Nephron (organoid): Measurements from ENCODE around the gene VSIG10L2.

Experiments
- H3K27ac Mint-ChIP-seq, 3 experiments: 2 replicates each; pipeline ENCODE4 v1.8.0; 2020; ENCODE audit warnings: mixed read lengths in 3 of 3, mild to moderate bottlenecking in 2 of 3, moderate library complexity in 1 of 3
- H3K27me3 Mint-ChIP-seq: 2 replicates; pipeline ENCODE4 v1.8.0; 2021; ENCODE audit warnings: low read depth, mild to moderate bottlenecking, moderate library complexity, mixed read lengths
- H3K36me3 Mint-ChIP-seq: 2 replicates; pipeline ENCODE4 v1.8.0; 2020; ENCODE audit warnings: low read depth, mixed read lengths
- H3K4me1 Mint-ChIP-seq: 2 replicates; pipeline ENCODE4 v1.8.0; 2020; ENCODE audit warnings: mixed read lengths
- H3K4me3 Mint-ChIP-seq, 3 experiments: 2 replicates each; pipeline ENCODE4 v1.8.0; 2020; ENCODE audit warnings: mild to moderate bottlenecking in 3 of 3, mixed read lengths in 3 of 3, moderate library complexity in 2 of 3
- H3K9me3 Mint-ChIP-seq: 2 replicates; pipeline ENCODE4 v1.8.0; 2020; ENCODE audit warnings: mixed read lengths
- TF ChIP-seq, protein P1 (sequence below), 3 experiments: fragments of 200-600 bp; sonication (generic); IDR thresholded peaks; one replicate each; pipeline ENCODE4 v1.5.0; 2021; ENCODE audit warnings: antibody characterized with exemption in 3 of 3; ENCODE audit not compliant: unreplicated experiment in 3 of 3

Gene VSIG10L2

DNA sequence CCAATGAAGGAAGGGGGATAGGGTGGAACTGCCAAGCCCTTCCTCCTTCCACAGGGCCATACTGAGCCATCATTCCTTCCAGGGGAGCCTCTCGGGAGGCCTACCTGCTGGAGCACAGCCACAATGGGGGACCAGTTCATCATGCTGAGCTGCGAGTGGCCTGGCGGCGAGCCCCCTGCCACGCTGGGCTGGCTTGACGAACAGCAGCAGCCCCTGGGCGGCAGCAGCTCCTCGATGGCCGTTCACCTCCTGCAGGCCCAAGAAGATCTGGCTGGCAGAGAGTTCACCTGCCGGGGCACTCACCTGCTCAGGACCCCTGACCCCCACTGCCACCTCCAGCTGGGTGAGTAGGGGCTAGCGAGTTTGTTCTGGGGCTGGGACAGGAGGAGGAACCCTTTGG lies 5.9 kb downstream of the VSIG10L2 start:
- peaks cover 43% of the 10 kb centered on the region for H3K4me1 Mint-ChIP-seq
- no peaks in the 10 kb centered on the region for H3K9me3 Mint-ChIP-seq
- H3K36me3 Mint-ChIP-seq: peaks cover 14% of the 10 kb centered on the region
- no peaks in the 10 kb centered on the region for H3K27me3 Mint-ChIP-seq
- TF ChIP-seq, protein P1, sequence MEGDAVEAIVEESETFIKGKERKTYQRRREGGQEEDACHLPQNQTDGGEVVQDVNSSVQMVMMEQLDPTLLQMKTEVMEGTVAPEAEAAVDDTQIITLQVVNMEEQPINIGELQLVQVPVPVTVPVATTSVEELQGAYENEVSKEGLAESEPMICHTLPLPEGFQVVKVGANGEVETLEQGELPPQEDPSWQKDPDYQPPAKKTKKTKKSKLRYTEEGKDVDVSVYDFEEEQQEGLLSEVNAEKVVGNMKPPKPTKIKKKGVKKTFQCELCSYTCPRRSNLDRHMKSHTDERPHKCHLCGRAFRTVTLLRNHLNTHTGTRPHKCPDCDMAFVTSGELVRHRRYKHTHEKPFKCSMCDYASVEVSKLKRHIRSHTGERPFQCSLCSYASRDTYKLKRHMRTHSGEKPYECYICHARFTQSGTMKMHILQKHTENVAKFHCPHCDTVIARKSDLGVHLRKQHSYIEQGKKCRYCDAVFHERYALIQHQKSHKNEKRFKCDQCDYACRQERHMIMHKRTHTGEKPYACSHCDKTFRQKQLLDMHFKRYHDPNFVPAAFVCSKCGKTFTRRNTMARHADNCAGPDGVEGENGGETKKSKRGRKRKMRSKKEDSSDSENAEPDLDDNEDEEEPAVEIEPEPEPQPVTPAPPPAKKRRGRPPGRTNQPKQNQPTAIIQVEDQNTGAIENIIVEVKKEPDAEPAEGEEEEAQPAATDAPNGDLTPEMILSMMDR (IDR thresholded peaks at IDR 0.05; ENCODE audit: unreplicated experiment in 3 of 3): no peak
- peak overlapping the region in 1 of 3 experiments; percentile 12 for H3K4me3 Mint-ChIP-seq
- peak overlapping the region; percentile 29 to 94 (median 80) for H3K27ac Mint-ChIP-seq

DNA sequence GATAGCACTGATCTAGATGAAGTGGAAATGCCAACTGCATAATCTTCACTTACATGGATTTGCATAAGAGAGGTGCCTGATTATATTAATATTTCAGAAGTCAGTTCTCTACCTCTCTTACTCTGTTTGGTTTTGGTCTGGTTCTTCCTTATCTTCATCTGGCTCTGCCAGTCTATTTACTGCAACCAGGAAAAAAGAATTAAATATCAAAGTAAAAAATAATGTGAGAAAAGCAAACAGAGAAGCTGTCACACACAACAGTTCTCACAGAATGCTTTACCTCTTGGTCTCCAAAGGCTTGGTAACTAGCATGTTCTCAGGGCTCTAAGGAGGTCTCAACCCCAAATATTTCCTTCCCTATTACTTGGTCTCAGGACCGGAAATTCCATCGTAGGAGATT lies 6.7 kb downstream of the VSIG10L2 start:
- no peaks in the 10 kb centered on the region for H3K9me3 Mint-ChIP-seq
- H3K36me3 Mint-ChIP-seq: peaks cover 18% of the 10 kb centered on the region
- peak overlapping the region; percentile 21 to 80 (median 78) for H3K27ac Mint-ChIP-seq
- H3K4me1 Mint-ChIP-seq: peaks cover 46% of the 10 kb centered on the region
- H3K4me3 Mint-ChIP-seq: no peak overlapping the region
- H3K27me3 Mint-ChIP-seq: no peaks in the 10 kb centered on the region
- TF ChIP-seq, protein P1 (IDR thresholded peaks at IDR 0.05; ENCODE audit: unreplicated experiment in 3 of 3): no peak

DNA sequence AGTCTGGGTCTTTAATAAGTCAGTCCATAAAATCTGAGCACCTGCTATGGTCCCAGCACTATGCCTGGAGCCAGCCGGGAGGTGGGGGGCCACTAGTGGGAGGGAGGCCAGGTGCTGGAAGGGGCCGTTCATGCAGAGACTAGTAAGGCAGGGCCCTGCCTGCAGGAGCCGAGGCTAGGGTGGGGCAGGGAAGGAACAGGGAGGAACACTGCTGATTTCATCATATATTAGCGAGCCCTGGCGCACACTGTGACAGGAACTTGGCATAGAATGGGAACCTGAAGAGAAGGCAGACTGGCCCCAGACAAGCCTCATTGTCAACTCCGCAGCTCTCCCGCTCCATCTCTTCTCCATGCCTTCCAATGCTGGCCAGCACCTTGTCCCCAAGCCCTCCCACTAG lies 7.1 kb downstream of the VSIG10L2 start:
- Mint-ChIP-seq H3K27ac (peak overlapping the region; percentile 17 to 80 (median 78)), H3K27me3 (no peaks in the 10 kb centered on the region), H3K36me3 (peaks cover 23% of the 10 kb centered on the region), H3K4me3 (no peak overlapping the region), H3K9me3 (no peaks in the 10 kb centered on the region), H3K4me1 (peaks cover 50% of the 10 kb centered on the region)
- TF ChIP-seq, protein P1 (IDR thresholded peaks at IDR 0.05; ENCODE audit: unreplicated experiment in 3 of 3): no peak

DNA sequence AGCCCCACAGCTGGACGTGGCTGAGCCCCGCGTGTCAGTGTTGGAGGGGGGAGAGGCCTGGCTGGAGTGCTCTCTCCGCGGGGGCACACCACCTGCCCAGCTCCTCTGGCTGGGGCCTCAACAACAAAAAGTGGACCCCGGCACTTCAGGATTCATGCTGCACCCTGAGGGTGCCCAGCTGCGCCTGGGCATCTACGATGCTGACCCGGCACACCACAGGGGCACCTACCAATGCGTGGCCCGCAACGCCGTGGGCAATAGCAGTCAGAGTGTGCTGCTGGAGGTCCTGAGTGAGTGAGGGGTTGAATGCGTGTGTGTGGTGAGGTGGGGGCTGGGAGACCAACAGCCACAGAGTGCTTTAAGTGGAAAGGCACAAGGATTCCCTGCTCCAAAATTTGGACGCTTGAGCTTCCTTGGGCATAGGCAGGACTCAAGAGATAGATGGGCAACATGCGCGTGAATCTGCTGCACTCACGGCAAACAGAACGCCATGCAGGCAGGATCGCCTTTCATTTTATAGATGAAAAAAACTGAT lies 7.6 kb downstream of the VSIG10L2 start:
- H3K9me3 Mint-ChIP-seq: no peaks in the 10 kb centered on the region
- no peaks in the 10 kb centered on the region for H3K27me3 Mint-ChIP-seq
- TF ChIP-seq, protein P1 (IDR thresholded peaks at IDR 0.05; ENCODE audit: unreplicated experiment in 3 of 3): no peak
- peaks cover 51% of the 10 kb centered on the region for H3K4me1 Mint-ChIP-seq
- H3K4me3 Mint-ChIP-seq: no peak overlapping the region
- H3K27ac Mint-ChIP-seq: peak overlapping the region in 1 of 3 experiments; percentile 80
- H3K36me3 Mint-ChIP-seq: peaks cover 24% of the 10 kb centered on the region

DNA sequence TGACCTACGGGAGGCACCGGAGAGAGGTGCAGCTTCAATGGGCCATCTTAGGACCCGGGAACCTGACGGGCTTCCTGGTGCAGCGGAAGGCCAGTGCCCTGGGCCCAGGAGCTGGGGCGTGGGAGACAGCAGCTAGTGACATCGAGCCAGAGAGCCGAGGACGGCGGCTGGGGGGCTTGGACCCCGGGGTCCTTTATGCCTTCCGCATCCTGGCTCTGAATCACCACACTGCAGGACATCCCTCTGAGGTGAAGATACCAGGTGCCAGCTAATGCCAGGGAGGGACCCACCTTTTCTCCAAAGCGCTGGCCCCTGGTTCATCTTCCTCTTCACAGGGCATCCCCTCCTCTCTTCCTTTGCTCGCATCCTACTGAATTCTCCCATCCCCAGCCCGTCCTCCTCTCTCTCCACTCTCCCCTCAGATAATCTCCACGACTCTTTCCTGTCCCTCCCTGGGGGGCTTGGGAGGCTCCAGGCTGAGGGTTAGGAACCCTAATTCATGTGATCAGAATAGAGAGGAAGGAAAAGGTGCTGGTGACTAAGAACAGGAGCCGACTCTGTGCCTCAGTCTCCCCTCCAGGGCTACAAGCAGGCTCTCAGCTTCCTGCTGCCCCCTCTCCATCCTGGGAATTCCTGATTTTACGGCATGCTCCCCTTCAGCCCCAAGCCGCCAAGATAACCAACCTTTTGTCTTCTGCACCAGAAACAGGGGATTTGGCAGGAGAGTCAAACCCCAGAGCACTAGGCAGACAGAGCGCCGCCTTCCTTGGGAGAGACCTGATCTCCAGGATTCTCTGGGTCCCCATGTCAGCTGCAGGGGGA lies 8.5 kb downstream of the VSIG10L2 start:
- H3K36me3 Mint-ChIP-seq: peaks cover 27% of the 10 kb centered on the region
- peaks cover 47% of the 10 kb centered on the region for H3K4me1 Mint-ChIP-seq
- no peaks in the 10 kb centered on the region for H3K9me3 Mint-ChIP-seq
- H3K27ac Mint-ChIP-seq: no peak overlapping the region
- TF ChIP-seq, protein P1 (IDR thresholded peaks at IDR 0.05; ENCODE audit: unreplicated experiment in 3 of 3): no peak
- no peaks in the 10 kb centered on the region for H3K27me3 Mint-ChIP-seq
- no peak overlapping the region for H3K4me3 Mint-ChIP-seq
